Gastroesophageal sphincter (tissue), 4 donors: ENCODE results near the gene EPS8L3. TPM values are rescaled to one million over a fixed set of nuclear protein-coding genes. Genes with fewer than 3 reads are reported as not detected.

Experiments
- ATAC-seq: fragments of 150-250 bp; one replicate; pipeline ENCODE4 v1.9.1; 2016; ENCODE audit warnings: mild to moderate bottlenecking, moderate library complexity
- H3K27ac ChIP-seq, 4 donors: fragments of 200-600 bp; sonication (generic) in 3 of 4; 1 replicate in 3 of 4; 2 replicates in 1 of 4; pipeline ENCODE4 v1.5.1; 2016 to 2019
- H3K27me3 ChIP-seq: fragments of 200-600 bp; sonication (generic); one replicate; pipeline ENCODE4 v1.5.1; 2019
- H3K36me3 ChIP-seq, 2 donors: fragments of 200-600 bp; sonication (generic); one replicate each; pipeline ENCODE4 v1.5.1; 2019; ENCODE audit warnings: control low read depth in 1 of 2
- H3K4me1 ChIP-seq, 3 donors: fragments of 200-600 bp; sonication (generic); 1 replicate in 2 of 3; 2 replicates in 1 of 3; pipeline ENCODE4 v1.5.1; 2016 to 2019; ENCODE audit warnings: control low read depth in 2 of 3
- H3K4me3 ChIP-seq, 2 donors: fragments of 200-600 bp; sonication (generic); one replicate each; pipeline ENCODE4 v1.5.1; 2019; ENCODE audit warnings: mild to moderate bottlenecking in 1 of 2, moderate library complexity in 1 of 2
- H3K9me3 ChIP-seq, 3 donors: fragments of 200-600 bp; sonication (generic); one replicate each; pipeline ENCODE4 v1.5.1; 2017 to 2019; ENCODE audit warnings: control low read depth in 2 of 3
- EP300 ChIP-seq: sonication (generic); formaldehyde crosslinking; IDR thresholded peaks from one replicate; pipeline ENCODE4 v1.6.1; 2017; ENCODE audit warnings: antibody characterized with exemption, mild to moderate bottlenecking
- POLR2A ChIP-seq, 2 donors: fragments of 450-650 bp; IDR thresholded peaks; one replicate each; pipeline ENCODE4 v1.6.1; 2017; ENCODE audit warnings: antibody characterized with exemption in 2 of 2, mild to moderate bottlenecking in 2 of 2, moderate library complexity in 1 of 2
- POLR2AphosphoS5 ChIP-seq: sonication (generic); formaldehyde crosslinking; IDR thresholded peaks from one replicate; pipeline ENCODE4 v1.6.1; 2017; ENCODE audit warnings: antibody characterized with exemption
- WGBS, 2 donors: methylation state at CpG; one replicate each; pipeline ENCODE4 v1.1.5; 2018; ENCODE audit warnings: low coverage in 1 of 2; 5-methylcytosine and 5-hydroxymethylcytosine counted together
- total RNA-seq, 4 donors: library from RNA; depleted of rRNA; stranded (reverse); fragments of >200 nt; gene quantifications; one replicate each; pipeline ENCODE4 v1.1.0, GENCODE V29; 2016
- TF ChIP-seq, protein P1 (sequence below), 4 experiments: fragments of 200-600 bp in 2 of 4; fragments of 450-650 bp in 2 of 4; sonication (generic) in 1 of 4; IDR thresholded peaks; one replicate each; pipeline ENCODE4 v1.5.1; 2017 to 2019; ENCODE audit warnings: antibody characterized with exemption in 4 of 4, mild to moderate bottlenecking in 2 of 4, moderate library complexity in 2 of 4

EPS8L3 gene
- total RNA-seq, 4 donors from 2014 or later, result 0.12 TPM; not detected in 3

GRCh38 chr1:109775398-109775797, 11.7 kb upstream of the EPS8L3 start:
- H3K4me3 ChIP-seq, result no peak overlapping the region
- no peak overlapping the region for H3K27ac ChIP-seq
- H3K27me3 ChIP-seq, result no peaks in the 10 kb centered on the region
- no peaks in the 10 kb centered on the region for H3K9me3 ChIP-seq
- 8% methylated on average over 1 of the region's 1 CpG; no CpG with 5 or more reads in 1 of the 2 donors for WGBS, 2 donors
- H3K36me3 ChIP-seq, result no peaks in the 10 kb centered on the region
- no peak for ATAC-seq
- peaks cover 0 to 16% (median 5%) of the 10 kb centered on the region in 3 donors for H3K4me1 ChIP-seq
- no peak for TF ChIP-seq POLR2A (IDR thresholded peaks at IDR 0.05)
- TF ChIP-seq EP300, result no peak
- TF ChIP-seq, protein P1, sequence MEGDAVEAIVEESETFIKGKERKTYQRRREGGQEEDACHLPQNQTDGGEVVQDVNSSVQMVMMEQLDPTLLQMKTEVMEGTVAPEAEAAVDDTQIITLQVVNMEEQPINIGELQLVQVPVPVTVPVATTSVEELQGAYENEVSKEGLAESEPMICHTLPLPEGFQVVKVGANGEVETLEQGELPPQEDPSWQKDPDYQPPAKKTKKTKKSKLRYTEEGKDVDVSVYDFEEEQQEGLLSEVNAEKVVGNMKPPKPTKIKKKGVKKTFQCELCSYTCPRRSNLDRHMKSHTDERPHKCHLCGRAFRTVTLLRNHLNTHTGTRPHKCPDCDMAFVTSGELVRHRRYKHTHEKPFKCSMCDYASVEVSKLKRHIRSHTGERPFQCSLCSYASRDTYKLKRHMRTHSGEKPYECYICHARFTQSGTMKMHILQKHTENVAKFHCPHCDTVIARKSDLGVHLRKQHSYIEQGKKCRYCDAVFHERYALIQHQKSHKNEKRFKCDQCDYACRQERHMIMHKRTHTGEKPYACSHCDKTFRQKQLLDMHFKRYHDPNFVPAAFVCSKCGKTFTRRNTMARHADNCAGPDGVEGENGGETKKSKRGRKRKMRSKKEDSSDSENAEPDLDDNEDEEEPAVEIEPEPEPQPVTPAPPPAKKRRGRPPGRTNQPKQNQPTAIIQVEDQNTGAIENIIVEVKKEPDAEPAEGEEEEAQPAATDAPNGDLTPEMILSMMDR (IDR thresholded peaks at IDR 0.05), result no peak
- no peak for TF ChIP-seq POLR2AphosphoS5

GRCh38 chr1:109773900-109774485, 10.3 kb upstream of the EPS8L3 start:
- no peak overlapping the region for H3K27ac ChIP-seq
- peaks cover 0 to 16% (median 5%) of the 10 kb centered on the region in 3 donors for H3K4me1 ChIP-seq
- no peaks in the 10 kb centered on the region for H3K9me3 ChIP-seq
- H3K4me3 ChIP-seq, result no peak overlapping the region
- WGBS, 2 donors, result no CpG with 5 or more reads among the region's 6 CpGs
- no peaks in the 10 kb centered on the region for H3K36me3 ChIP-seq
- no peaks in the 10 kb centered on the region for H3K27me3 ChIP-seq
- no peak for ATAC-seq
- TF ChIP-seq, protein P1 (IDR thresholded peaks at IDR 0.05), result no peak
- TF ChIP-seq POLR2A (IDR thresholded peaks at IDR 0.05) (no peak), EP300 (no peak), POLR2AphosphoS5 (no peak)

- 36 to 82% methylated on average over 4 to 5 of the region's 17 CpGs for WGBS, 2 donors
- H3K4me1 ChIP-seq, result peaks cover 0 to 16% (median 5%) of the 10 kb centered on the region in 3 donors
- no peaks in the 10 kb centered on the region for H3K36me3 ChIP-seq
- ATAC-seq, result peak; percentile 89
- H3K27me3 ChIP-seq, result no peaks in the 10 kb centered on the region
- TF ChIP-seq POLR2A (IDR thresholded peaks at IDR 0.05) (no peak), POLR2AphosphoS5 (peak; percentile 42)
- TF ChIP-seq, protein P1 (IDR thresholded peaks at IDR 0.05), result peak in 3 of 4 experiments; percentile 92 to 94 (median 94)
- H3K9me3 ChIP-seq, result no peaks in the 10 kb centered on the region
- no peak overlapping the region for H3K27ac ChIP-seq
- no peak overlapping the region for H3K4me3 ChIP-seq
Measured at GRCh38 chr1:109773203-109773899, 9.6 kb upstream of the EPS8L3 start.

GRCh38 chr1:109772658-109773202, 9.0 kb upstream of the EPS8L3 start:
- Histone ChIP-seq H3K36me3 (no peaks in the 10 kb centered on the region), H3K9me3 (no peaks in the 10 kb centered on the region), H3K27ac (no peak overlapping the region), H3K4me1 (peaks cover 0 to 16% (median 5%) of the 10 kb centered on the region in 3 donors), H3K4me3 (no peak overlapping the region), H3K27me3 (no peaks in the 10 kb centered on the region)
- no peak for ATAC-seq
- TF ChIP-seq EP300, result no peak
- TF ChIP-seq, protein P1 (IDR thresholded peaks at IDR 0.05), result no peak
- no peak for TF ChIP-seq POLR2AphosphoS5
- no peak for TF ChIP-seq POLR2A (IDR thresholded peaks at IDR 0.05)
- no CpG with 5 or more reads among the region's 6 CpGs for WGBS, 2 donors
